NCI-H2196 treated with DMSO at 0.1 percent for 48 hours (cell line): ENCODE results near the gene GKN2.

ENCODE experiments used
- DNase-seq: peaks from one replicate; lab custom pipeline; 2025; ENCODE audit not compliant: unreplicated experiment; lab: John Stamatoyannopoulos, UW

Gene GKN2, protein sequence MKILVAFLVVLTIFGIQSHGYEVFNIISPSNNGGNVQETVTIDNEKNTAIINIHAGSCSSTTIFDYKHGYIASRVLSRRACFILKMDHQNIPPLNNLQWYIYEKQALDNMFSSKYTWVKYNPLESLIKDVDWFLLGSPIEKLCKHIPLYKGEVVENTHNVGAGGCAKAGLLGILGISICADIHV

DNA sequence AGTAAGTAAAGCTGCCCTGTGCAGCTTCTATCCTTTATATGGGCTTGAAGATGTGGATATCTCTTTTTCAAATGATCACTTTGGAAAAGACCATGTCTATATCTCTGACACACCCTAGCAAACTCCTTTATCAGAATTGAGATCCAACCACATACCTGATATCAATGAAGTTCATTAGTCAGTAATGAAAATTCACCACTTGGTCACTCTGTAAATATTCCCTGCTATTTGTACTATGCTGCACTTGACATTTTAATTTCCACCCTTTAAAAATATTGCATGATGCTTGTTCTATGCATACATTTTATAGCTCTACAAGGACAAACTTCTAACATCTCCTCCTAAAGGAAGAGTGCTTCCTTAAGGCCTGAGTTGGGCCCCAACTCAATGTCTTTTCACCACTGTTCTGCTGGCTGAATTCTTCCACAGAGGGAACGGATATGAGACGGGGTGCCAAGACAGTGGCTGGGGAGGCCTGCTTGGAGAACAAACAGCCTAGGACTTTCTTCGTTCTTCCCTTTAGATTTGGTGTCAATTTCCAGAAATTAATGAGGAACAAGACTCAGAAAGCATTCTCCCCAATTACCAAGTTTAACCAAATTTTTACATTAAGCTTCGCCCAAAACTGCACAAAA lies at the start of gene GKN2:
Gene GKN2 (minus strand): TSS at position 7 of the 635 bp plus-strand sequence. CDS start 32 bp downstream, outside the sequence.
- no peak for DNase-seq

DNA sequence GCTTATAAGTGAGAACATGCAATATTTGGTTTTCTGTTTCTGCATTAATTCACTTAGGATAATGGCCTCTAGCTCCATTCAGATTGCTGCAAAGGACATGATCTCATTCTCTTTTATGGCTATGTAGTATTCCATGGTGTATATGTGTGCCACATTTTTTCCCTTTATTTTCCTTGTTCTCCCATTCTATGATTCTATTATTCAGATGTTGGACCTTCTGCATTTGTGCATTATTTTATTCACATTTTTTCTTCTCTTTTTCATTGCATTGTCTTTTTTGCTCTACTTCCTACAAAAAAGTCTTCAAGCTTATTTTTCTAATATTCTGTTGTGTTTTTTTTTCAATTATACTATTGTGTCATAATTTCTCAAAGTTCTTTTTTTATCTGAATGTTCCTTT lies 49.2 kb upstream of the GKN2 start:
- no peak for DNase-seq

GRCh38 chr2:68997401-68997800 lies 44.7 kb upstream of the GKN2 start:
- DNase-seq = no peak

- no peak for DNase-seq
These were observed 43.2 kb upstream of the GKN2 start for GRCh38 chr2:68995916-68996315.

DNA sequence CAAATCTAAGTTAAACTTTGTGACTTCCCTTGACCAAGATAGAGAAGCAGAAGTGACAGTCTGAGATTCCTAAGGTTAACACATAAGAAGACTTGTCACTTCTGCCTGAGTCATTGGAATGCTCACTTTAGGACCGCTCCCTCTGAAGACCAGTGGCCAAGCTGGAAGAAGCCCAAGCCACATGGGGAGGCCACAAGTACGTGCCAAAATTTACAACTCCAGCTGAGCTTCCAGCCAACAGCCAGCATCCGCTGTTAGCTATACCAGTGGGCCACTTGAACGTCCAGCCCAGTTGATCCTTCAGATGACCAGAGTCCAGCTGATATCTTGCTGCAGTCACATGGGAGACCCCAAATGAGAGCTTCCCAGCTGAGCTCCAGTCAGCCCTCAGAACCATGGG lies 42.2 kb upstream of the GKN2 start:
- no peak for DNase-seq

GRCh38 chr2:68993660-68994059 lies 41.0 kb upstream of the GKN2 start:
- no peak for DNase-seq

DNA sequence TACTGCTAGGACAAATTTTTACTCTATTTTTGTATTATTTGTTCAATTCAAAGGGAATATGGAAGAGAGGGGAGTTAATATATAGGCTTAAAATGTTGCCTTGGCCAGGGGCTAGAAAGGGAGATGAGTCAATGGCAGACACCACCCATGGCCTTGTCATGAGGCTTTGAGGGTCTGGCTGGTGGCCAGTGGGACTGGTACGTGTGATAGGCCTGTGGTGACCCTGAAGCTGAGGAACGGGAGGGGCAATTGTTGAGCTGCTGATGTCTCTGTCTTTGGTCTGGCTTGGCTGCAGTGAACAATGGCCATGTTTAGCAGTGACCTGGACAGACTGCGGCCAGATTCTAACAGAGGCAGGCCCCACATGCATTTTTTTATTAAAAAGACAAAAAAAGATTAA lies 40.2 kb upstream of the GKN2 start:
- no peak for DNase-seq

- DNase-seq = no peak
These were observed 39.6 kb upstream of the GKN2 start for GRCh38 chr2:68992341-68992740.

DNA sequence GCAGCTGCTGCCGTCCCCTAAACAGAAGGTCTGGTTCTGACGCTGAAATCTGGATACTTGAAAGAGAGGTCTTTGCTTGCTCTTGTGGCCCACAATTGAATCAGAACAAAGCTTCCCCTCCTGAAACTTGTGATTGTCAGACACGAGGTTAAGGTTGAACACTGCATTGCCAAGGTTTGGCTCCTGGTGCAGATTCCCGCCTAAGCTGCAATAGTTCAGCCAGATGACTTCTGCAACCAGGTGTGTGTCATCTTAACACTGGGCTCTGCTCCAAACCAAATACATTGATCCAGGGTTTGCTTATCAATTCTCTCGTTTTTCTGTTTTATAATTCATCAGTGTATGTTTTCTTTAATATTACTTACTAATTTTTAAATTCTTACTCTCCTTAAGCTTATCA lies 36.3 kb upstream of the GKN2 start:
- DNase-seq = no peak

DNA sequence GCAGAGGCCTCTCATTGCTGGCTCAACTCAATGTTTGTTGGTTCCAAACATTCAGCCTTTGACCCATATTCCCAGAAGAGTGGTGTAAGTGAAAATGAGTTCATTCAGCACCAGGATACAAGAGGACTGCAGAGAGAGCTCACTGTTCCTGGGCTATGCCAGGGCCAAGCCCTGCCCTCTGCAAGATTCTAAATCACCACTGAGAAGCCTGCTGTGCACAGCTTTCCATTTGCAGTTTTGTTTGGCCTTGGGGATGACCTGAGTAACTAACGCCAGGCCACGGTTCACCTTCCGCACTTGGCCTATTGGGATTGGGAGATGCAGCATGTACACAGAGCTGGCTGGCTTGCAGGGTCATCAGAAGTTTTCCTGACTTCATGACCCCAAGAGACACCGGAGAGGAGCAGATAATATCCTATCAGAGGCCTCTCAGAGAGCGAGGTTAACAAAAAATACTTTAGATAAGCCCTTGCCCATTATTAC lies 34.4 kb upstream of the GKN2 start:
- DNase-seq = no peak

- no peak for DNase-seq
These were observed 28.3 kb upstream of the GKN2 start for GRCh38 chr2:68980956-68981355.

- DNase-seq = no peak
These were observed 25.4 kb upstream of the GKN2 start for GRCh38 chr2:68978098-68978497.

DNA sequence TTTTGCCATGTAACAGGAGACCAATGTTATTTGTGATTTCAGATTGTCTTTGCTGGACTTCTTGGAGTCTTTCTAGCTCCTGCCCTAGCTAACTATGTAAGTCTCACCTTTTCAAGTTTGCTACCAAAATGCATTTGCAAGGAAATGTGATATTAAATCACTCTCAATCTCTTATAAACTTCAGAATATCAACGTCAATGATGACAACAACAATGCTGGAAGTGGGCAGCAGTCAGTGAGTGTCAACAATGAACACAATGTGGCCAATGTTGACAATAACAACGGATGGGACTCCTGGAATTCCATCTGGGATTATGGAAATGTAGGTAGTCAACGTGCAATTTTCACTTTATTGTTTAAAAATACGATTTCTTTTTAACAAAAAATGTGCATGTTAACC lies 24.8 kb upstream of the GKN2 start:
- DNase-seq = no peak

DNA sequence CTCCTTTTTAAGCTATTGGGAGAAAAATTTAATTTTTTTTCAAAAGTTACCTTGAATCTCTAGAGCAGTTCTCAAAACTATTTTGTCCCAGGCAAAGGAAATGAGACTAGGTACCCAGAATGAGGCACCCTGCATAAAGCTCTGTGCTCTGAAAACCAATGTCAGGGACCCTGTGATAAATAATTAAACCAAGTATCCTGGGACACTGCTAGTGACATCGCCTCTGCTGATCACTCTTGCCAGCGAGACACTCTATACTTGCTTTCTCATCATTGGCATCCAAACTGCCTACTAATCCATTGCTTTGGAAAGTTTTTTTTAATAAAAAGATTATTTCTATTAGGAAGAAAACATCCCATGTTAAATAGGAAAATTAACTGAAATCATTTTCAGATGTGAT lies 23.2 kb upstream of the GKN2 start:
- no peak for DNase-seq

DNA sequence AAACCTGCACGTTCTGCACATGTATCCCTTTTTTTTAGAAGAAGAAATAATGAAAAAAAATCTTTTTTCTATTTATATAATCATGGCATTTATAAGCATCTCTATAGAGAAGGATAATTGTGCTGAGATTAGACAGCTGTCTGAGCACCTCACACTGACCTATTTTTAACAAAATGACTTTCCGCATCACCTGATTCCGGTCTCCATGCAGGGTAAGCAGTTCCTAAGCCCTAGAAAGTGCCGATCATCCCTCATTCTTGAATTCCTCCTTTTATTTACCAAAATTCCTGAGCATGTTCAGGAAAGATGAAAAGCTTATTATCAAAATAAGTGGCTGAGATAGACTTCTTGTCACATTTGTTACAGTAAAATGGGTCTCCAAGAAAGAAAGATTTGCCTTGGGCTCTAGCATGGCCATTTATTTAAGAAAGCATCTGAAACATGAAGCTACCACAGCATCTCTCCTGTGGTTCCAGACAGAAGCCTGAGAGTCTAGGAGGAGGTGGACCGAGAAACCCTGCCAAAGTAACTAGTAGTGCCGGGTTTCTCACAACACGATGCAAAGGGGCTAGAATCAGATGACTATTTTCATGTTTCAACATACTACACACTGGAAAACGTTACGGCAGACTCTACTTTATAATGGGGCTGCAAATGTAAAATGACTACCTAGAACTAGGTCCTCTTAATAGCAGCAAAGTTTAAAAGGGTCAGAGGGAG lies 22.4 kb upstream of the GKN2 start:
- DNase-seq = no peak

DNA sequence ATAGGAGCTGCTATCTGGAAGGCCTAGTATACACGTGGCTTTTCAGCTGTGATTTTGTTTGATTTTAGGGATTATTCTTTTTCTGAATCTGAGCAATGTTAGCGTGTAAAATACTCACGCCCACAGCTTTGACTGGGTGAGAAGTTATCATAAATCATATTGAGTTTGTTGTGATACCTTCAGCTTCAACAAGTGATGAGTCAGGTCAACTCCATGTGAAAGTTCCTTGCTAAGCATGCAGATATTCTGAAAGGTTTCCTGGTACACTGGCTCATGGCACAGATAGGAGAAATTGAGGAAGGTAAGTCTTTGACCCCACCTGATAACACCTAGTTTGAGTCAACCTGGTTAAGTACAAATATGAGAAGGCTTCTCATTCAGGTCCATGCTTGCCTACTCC lies 21.6 kb upstream of the GKN2 start, which contains the start of gene GKN1:
Gene GKN1 (plus strand): TSS at position 386 of the 400 bp plus-strand sequence. CDS start 42 bp downstream, outside the sequence.
- DNase-seq = no peak

GRCh38 chr2:68971591-68972231 lies 19.0 kb upstream of the GKN2 start:
- no peak for DNase-seq

- DNase-seq = no peak
These were observed 18.0 kb upstream of the GKN2 start for GRCh38 chr2:68970566-68971265.

DNA sequence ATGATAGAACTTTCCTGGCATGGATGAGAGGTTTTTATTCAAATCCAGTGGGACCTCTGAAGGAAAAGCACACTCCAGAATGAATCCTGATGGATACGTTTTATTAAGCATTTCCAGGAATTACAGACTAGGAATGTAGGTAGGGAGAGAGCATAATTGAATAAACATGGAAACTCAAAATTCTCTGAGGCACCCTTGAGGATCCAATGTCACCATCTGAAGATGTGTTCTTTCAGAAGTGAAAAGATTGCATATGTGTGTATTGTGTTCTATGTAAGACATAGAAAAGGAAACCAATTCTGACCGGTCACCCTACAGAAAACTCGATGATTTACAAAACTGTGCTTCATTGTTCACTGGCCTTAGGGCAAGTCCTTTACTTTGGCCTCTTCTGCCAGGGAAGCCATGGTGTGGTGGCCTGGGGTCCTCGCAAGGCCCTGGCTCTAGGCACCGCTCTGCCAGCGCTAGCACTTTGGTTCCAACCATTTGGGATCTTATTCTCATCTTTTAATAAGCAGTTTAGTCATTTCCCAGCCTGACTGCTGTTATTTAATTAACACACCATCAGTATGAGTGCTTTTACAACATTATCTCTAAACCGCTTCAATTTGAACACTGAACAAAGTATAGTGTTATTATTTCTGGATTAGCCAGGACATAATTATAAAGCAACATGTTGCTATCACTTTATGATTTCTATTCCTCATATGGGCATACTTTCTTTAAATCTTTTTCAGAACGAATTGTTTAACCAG lies 17.2 kb upstream of the GKN2 start:
- DNase-seq = no peak

GRCh38 chr2:68968221-68968620 lies 15.5 kb upstream of the GKN2 start:
- no peak for DNase-seq
